Loucy (cell line): Measurements from ENCODE around the gene TMSB4X.

Experiments
- CTCF ChIP-seq: fragments of 200-600 bp; sonication (generic); conservative IDR thresholded peaks from 2 replicates; pipeline ENCODE4 v1.5.1; 2014; ENCODE audit warnings: mild to moderate bottlenecking, antibody characterized with exemption, low read length
- EZH2phosphoT487 ChIP-seq: fragments of 200-600 bp; IDR thresholded peaks from 2 replicates; pipeline ENCODE4 v1.6.1; 2018; ENCODE audit warnings: antibody characterized with exemption, mild to moderate bottlenecking, moderate library complexity, borderline replicate concordance

GRCh38 chrX:12984603-12985319 is 9.9 kb downstream of the TMSB4X start:
- TF ChIP-seq CTCF (no peak), EZH2phosphoT487 (no peak)
